Measurements from ENCODE around the gene MMD2. TPM values are rescaled to one million over a fixed set of nuclear protein-coding genes. Genes with fewer than 3 reads are reported as not detected.

MMD2 gene
- total RNA-seq, 2 donors from 2014 or later: not detected

GRCh38 chr7:4928445-4928844 is 30.5 kb downstream of the MMD2 start:
- TF ChIP-seq CTCF (IDR thresholded peaks at IDR 0.05): no peak
- Histone ChIP-seq H3K27me3 (no peaks in the 10 kb centered on the region), H3K36me3 (no peaks in the 10 kb centered on the region)

GRCh38 chr7:4919969-4920766 is 38.8 kb downstream of the MMD2 start:
- Histone ChIP-seq H3K27ac (no peak overlapping the region), H3K27me3 (no peaks in the 10 kb centered on the region), H3K9me3 (no peaks in the 10 kb centered on the region), H3K9ac (ENCODE audit: low read depth in 2 of 2, low read length in 2 of 2) (no peak overlapping the region), H3K4me1 (no peaks in the 10 kb centered on the region), H3K36me3 (no peaks in the 10 kb centered on the region), H3K4me3 (no peak overlapping the region)
- TF ChIP-seq CTCF (IDR thresholded peaks at IDR 0.05): no peak
- no peak for DNase-seq
- intact Hi-C loops (cut with DNase I): no loop called here

More at GRCh38 chr7:4928445-4928844, 30.5 kb downstream of the MMD2 start:
- no peak overlapping the region for H3K27ac ChIP-seq
- H3K4me1 ChIP-seq: no peaks in the 10 kb centered on the region
- H3K4me3 ChIP-seq: no peak overlapping the region
- no peak for DNase-seq
- no peak overlapping the region for H3K9ac ChIP-seq (ENCODE audit: low read depth in 2 of 2, low read length in 2 of 2)
- no peaks in the 10 kb centered on the region for H3K9me3 ChIP-seq
- intact Hi-C loops (cut with DNase I): no loop called here

GRCh38 chr7:4916113-4916512 is 42.9 kb downstream of the MMD2 start:
- H3K27me3 ChIP-seq: no peaks in the 10 kb centered on the region
- intact Hi-C loops (cut with DNase I): no loop called here
- no peaks in the 10 kb centered on the region for H3K36me3 ChIP-seq
- TF ChIP-seq CTCF (IDR thresholded peaks at IDR 0.05): no peak
- no peak overlapping the region for H3K27ac ChIP-seq
- H3K4me3 ChIP-seq: no peak overlapping the region
- no peak overlapping the region for H3K9ac ChIP-seq (ENCODE audit: low read depth in 2 of 2, low read length in 2 of 2)
- H3K4me1 ChIP-seq: no peaks in the 10 kb centered on the region
- DNase-seq: no peak
- no peaks in the 10 kb centered on the region for H3K9me3 ChIP-seq

- Histone ChIP-seq H3K9ac (ENCODE audit: low read depth in 2 of 2, low read length in 2 of 2) (no peak overlapping the region), H3K27ac (no peak overlapping the region), H3K9me3 (no peaks in the 10 kb centered on the region), H3K36me3 (no peaks in the 10 kb centered on the region), H3K4me1 (no peaks in the 10 kb centered on the region), H3K27me3 (no peaks in the 10 kb centered on the region), H3K4me3 (no peak overlapping the region)
- no peak for DNase-seq
- no peak for TF ChIP-seq CTCF (IDR thresholded peaks at IDR 0.05)
- intact Hi-C loops (cut with DNase I): no loop called here
These were observed 47.7 kb downstream of the MMD2 start for GRCh38 chr7:4911111-4911828.

GRCh38 chr7:4906682-4907081 is 52.3 kb downstream of the MMD2 start:
- Histone ChIP-seq H3K27ac (no peak overlapping the region), H3K27me3 (no peaks in the 10 kb centered on the region), H3K9ac (ENCODE audit: low read depth in 2 of 2, low read length in 2 of 2) (no peak overlapping the region), H3K9me3 (no peaks in the 10 kb centered on the region), H3K4me3 (no peak overlapping the region), H3K4me1 (no peaks in the 10 kb centered on the region), H3K36me3 (no peaks in the 10 kb centered on the region)
- no peak for DNase-seq
- intact Hi-C loops (cut with DNase I): no loop called here
- TF ChIP-seq CTCF (IDR thresholded peaks at IDR 0.05): no peak
